NCI-H748 (cell line): ENCODE results near the gene PRSS53.
"Not testable (repeated sequence)": the region's sequence is repeated elsewhere in the genome, so short reads cannot be mapped to it uniquely, and the experiment has no call there.

Experiments
- DNase-seq: peaks from one replicate; lab custom pipeline; 2025; ENCODE audit not compliant: unreplicated experiment; lab: John Stamatoyannopoulos, UW

Gene PRSS53

GRCh38 chr16:31088459-31089183, at the start of gene PRSS53:
Gene PRSS53 (minus strand): TSS chr16:31088943. CDS start chr16:31088809, 134 bp downstream.
- DNase-seq, result no peak

GRCh38 chr16:31136822-31137499, 48.2 kb upstream of the PRSS53 start:
- DNase-seq, result not testable (repeated sequence)

GRCh38 chr16:31136287-31136662, 47.5 kb upstream of the PRSS53 start:
- no peak for DNase-seq

- DNase-seq, result no peak
Measured at GRCh38 chr16:31135535-31136286, 47.0 kb upstream of the PRSS53 start, which contains the start of gene PRSS8. Gene PRSS8 (minus strand): TSS chr16:31135727. CDS start chr16:31135498, 229 bp downstream.

GRCh38 chr16:31134625-31135534, 46.1 kb upstream of the PRSS53 start:
- no peak for DNase-seq

GRCh38 chr16:31134091-31134571, 45.4 kb upstream of the PRSS53 start:
- no peak for DNase-seq

- no peak for DNase-seq
Measured at GRCh38 chr16:31133046-31133501, 44.3 kb upstream of the PRSS53 start.

GRCh38 chr16:31132303-31132979, 43.7 kb upstream of the PRSS53 start:
- no peak for DNase-seq

GRCh38 chr16:31131841-31132271, 43.1 kb upstream of the PRSS53 start:
- DNase-seq, result no peak

- DNase-seq, result no peak
Measured at GRCh38 chr16:31131416-31131815, 42.7 kb upstream of the PRSS53 start.

- no peak for DNase-seq
Measured at GRCh38 chr16:31130899-31131298, 42.2 kb upstream of the PRSS53 start.

GRCh38 chr16:31130336-31130891, 41.7 kb upstream of the PRSS53 start:
- DNase-seq, result no peak

GRCh38 chr16:31129568-31130335, 41.0 kb upstream of the PRSS53 start:
- DNase-seq, result no peak

- no peak for DNase-seq
Measured at GRCh38 chr16:31128711-31129567, 40.2 kb upstream of the PRSS53 start.

- DNase-seq, result no peak
Measured at GRCh38 chr16:31127182-31127581, 38.4 kb upstream of the PRSS53 start.

GRCh38 chr16:31125844-31126243, 37.1 kb upstream of the PRSS53 start:
- DNase-seq, result no peak

- no peak for DNase-seq
Measured at GRCh38 chr16:31120129-31120528, 31.4 kb upstream of the PRSS53 start.
